Effector memory CD4-positive, alpha-beta T cell (primary cell): ENCODE data around the gene DUSP18.

Experiments used
- DNase-seq, 3 donors: peaks; one replicate each; pipeline ENCODE4 v3.0.0-alpha.2; 2020
- H3K27ac ChIP-seq: 2 replicates; pipeline ENCODE4 v1.7.0; 2013; ENCODE audit warnings: mild to moderate bottlenecking, low read length, moderate library complexity; ENCODE audit not compliant: insufficient read depth, poor library complexity, severe bottlenecking
- H3K27me3 ChIP-seq: replicated peaks from 2 replicates; pipeline ENCODE4 v1.7.0; 2013; ENCODE audit warnings: mild to moderate bottlenecking, low read length; ENCODE audit not compliant: insufficient read depth, control insufficient read depth, poor library complexity, severe bottlenecking
- H3K36me3 ChIP-seq: 2 replicates; pipeline ENCODE4 v1.7.0; 2013; ENCODE audit warnings: mild to moderate bottlenecking, low read length, moderate library complexity; ENCODE audit not compliant: control insufficient read depth, insufficient read depth
- H3K4me1 ChIP-seq: 2 replicates; pipeline ENCODE4 v1.7.0; 2013; ENCODE audit warnings: low read length, mild to moderate bottlenecking; ENCODE audit not compliant: control insufficient read depth, insufficient read depth, poor library complexity, severe bottlenecking
- H3K4me3 ChIP-seq: 2 replicates; pipeline ENCODE4 v1.7.0; 2013; ENCODE audit warnings: low read length, low read depth, mild to moderate bottlenecking; ENCODE audit not compliant: insufficient read depth, poor library complexity, severe bottlenecking
- H3K9me3 ChIP-seq: 2 replicates; pipeline ENCODE4 v1.7.0; 2013; ENCODE audit warnings: mild to moderate bottlenecking, low read length, moderate library complexity; ENCODE audit not compliant: control insufficient read depth

Gene DUSP18

GRCh38 chr22:30665266-30665665 is 2.4 kb downstream of the DUSP18 start:
- no peaks in the 10 kb centered on the region for H3K27me3 ChIP-seq
- no peak overlapping the region for H3K4me3 ChIP-seq
- no peaks in the 10 kb centered on the region for H3K9me3 ChIP-seq
- no peak for DNase-seq
- H3K27ac ChIP-seq, result no peak overlapping the region
- H3K36me3 ChIP-seq, result peaks cover 20% of the 10 kb centered on the region
- no peaks in the 10 kb centered on the region for H3K4me1 ChIP-seq

GRCh38 chr22:30664798-30665197 is 2.9 kb downstream of the DUSP18 start:
- Histone ChIP-seq H3K4me3 (no peak overlapping the region), H3K9me3 (no peaks in the 10 kb centered on the region), H3K36me3 (peaks cover 20% of the 10 kb centered on the region)

GRCh38 chr22:30662040-30662439 is 5.6 kb downstream of the DUSP18 start:
- Histone ChIP-seq H3K36me3 (peaks cover 20% of the 10 kb centered on the region), H3K4me1 (no peaks in the 10 kb centered on the region), H3K27ac (no peak overlapping the region), H3K27me3 (no peaks in the 10 kb centered on the region), H3K4me3 (no peak overlapping the region), H3K9me3 (no peaks in the 10 kb centered on the region)
- no peak for DNase-seq

More at GRCh38 chr22:30664798-30665197, 2.9 kb downstream of the DUSP18 start:
- no peaks in the 10 kb centered on the region for H3K4me1 ChIP-seq
- no peaks in the 10 kb centered on the region for H3K27me3 ChIP-seq
- no peak overlapping the region for H3K27ac ChIP-seq
- DNase-seq, result no peak

GRCh38 chr22:30655532-30655931 is 12.1 kb downstream of the DUSP18 start:
- Histone ChIP-seq H3K27me3 (no peaks in the 10 kb centered on the region), H3K36me3 (peaks cover 3% of the 10 kb centered on the region), H3K4me3 (no peak overlapping the region)

GRCh38 chr22:30654361-30654760 is 13.3 kb downstream of the DUSP18 start:
- Histone ChIP-seq H3K4me1 (no peaks in the 10 kb centered on the region), H3K27me3 (no peaks in the 10 kb centered on the region), H3K36me3 (peaks cover 3% of the 10 kb centered on the region), H3K9me3 (no peaks in the 10 kb centered on the region), H3K27ac (no peak overlapping the region), H3K4me3 (no peak overlapping the region)
- DNase-seq, result no peak

More at GRCh38 chr22:30655532-30655931, 12.1 kb downstream of the DUSP18 start:
- no peaks in the 10 kb centered on the region for H3K4me1 ChIP-seq
- no peaks in the 10 kb centered on the region for H3K9me3 ChIP-seq
- no peak overlapping the region for H3K27ac ChIP-seq
- DNase-seq, result no peak

GRCh38 chr22:30652852-30653251 is 14.8 kb downstream of the DUSP18 start:
- H3K36me3 ChIP-seq, result peaks cover 3% of the 10 kb centered on the region
- no peak overlapping the region for H3K27ac ChIP-seq
- no peak for DNase-seq
- no peak overlapping the region for H3K4me3 ChIP-seq
- no peaks in the 10 kb centered on the region for H3K4me1 ChIP-seq
- H3K27me3 ChIP-seq, result no peaks in the 10 kb centered on the region
- H3K9me3 ChIP-seq, result no peaks in the 10 kb centered on the region

- Histone ChIP-seq H3K4me1 (no peaks in the 10 kb centered on the region), H3K4me3 (no peak overlapping the region), H3K36me3 (peaks cover 3% of the 10 kb centered on the region), H3K27me3 (no peaks in the 10 kb centered on the region), H3K27ac (no peak overlapping the region), H3K9me3 (no peaks in the 10 kb centered on the region)
- DNase-seq, result no peak
These were observed 17.1 kb downstream of the DUSP18 start for GRCh38 chr22:30650508-30651116.

GRCh38 chr22:30649430-30650007 is 18.2 kb downstream of the DUSP18 start:
- H3K4me3 ChIP-seq, result no peak overlapping the region
- DNase-seq, result peak; percentile 38 to 55 (median 55)
- no peaks in the 10 kb centered on the region for H3K4me1 ChIP-seq
- H3K27ac ChIP-seq, result no peak overlapping the region
- no peaks in the 10 kb centered on the region for H3K27me3 ChIP-seq
- H3K9me3 ChIP-seq, result no peaks in the 10 kb centered on the region
- no peaks in the 10 kb centered on the region for H3K36me3 ChIP-seq

GRCh38 chr22:30648825-30649224 is 18.9 kb downstream of the DUSP18 start:
- H3K9me3 ChIP-seq, result no peaks in the 10 kb centered on the region
- no peak for DNase-seq
- H3K27me3 ChIP-seq, result no peaks in the 10 kb centered on the region
- H3K4me1 ChIP-seq, result no peaks in the 10 kb centered on the region
- no peak overlapping the region for H3K27ac ChIP-seq
- H3K4me3 ChIP-seq, result no peak overlapping the region
- no peaks in the 10 kb centered on the region for H3K36me3 ChIP-seq

- Histone ChIP-seq H3K4me1 (no peaks in the 10 kb centered on the region), H3K27ac (no peak overlapping the region), H3K9me3 (no peaks in the 10 kb centered on the region), H3K27me3 (no peaks in the 10 kb centered on the region), H3K4me3 (no peak overlapping the region), H3K36me3 (no peaks in the 10 kb centered on the region)
- no peak for DNase-seq
These were observed 20.1 kb downstream of the DUSP18 start for GRCh38 chr22:30647536-30647935.
